GM21619 (cell line): Measurements from ENCODE around the gene RHAG.

Experiments used
- ATAC-seq: cut with Tn5 transposase; IDR thresholded peaks from one replicate; pipeline ENCODE4 v1.9.1; 2021; ENCODE audit not compliant: unreplicated experiment

RHAG gene

GRCh38 chr6:49565261-49565660 lies 71.4 kb downstream of the RHAG start:
- no peak for ATAC-seq

- ATAC-seq: no peak
Observed at GRCh38 chr6:49564552-49564951, 72.1 kb downstream of the RHAG start.

- ATAC-seq: no peak
Observed at GRCh38 chr6:49563006-49563886, 73.4 kb downstream of the RHAG start.

- ATAC-seq: no peak
Observed at GRCh38 chr6:49558238-49558637, 78.4 kb downstream of the RHAG start.

GRCh38 chr6:49557177-49557576 lies 79.5 kb downstream of the RHAG start:
- no peak for ATAC-seq

GRCh38 chr6:49556429-49556837 lies 80.2 kb downstream of the RHAG start:
- ATAC-seq: no peak

- ATAC-seq: no peak
Observed at GRCh38 chr6:49555951-49556350, 80.7 kb downstream of the RHAG start.
